ENCODE data around the gene RFTN1. TPM values are rescaled to one million over a fixed set of nuclear protein-coding genes. Genes with fewer than 3 reads are reported as not detected.
A peak's percentile ranks its signal among the peaks of the same experiment; 100 is the strongest.

RFTN1 gene
- total RNA-seq, 4 donors from 2014 or later = 11.2 to 39.5 (median 25.6) TPM

GRCh38 chr3:16550676-16551341 is 37.3 kb upstream of the RFTN1 start:
- intact Hi-C loops (cut with DNase I; ENCODE audit: low total_unique reads) = loop anchor here (5.0 kb wide), 1 partner anchor 264 kb away; no protein-coding TSS in a partner anchor
- DNase-seq (ENCODE audit: low spot score in 2 of 2) = peak; percentile 83 to 91
- 11 to 15% methylated on average over 7 of the region's 7 CpGs for WGBS, 2 donors
- no peak for TF ChIP-seq POLR2A (IDR thresholded peaks at IDR 0.05)
- TF ChIP-seq, protein P1, sequence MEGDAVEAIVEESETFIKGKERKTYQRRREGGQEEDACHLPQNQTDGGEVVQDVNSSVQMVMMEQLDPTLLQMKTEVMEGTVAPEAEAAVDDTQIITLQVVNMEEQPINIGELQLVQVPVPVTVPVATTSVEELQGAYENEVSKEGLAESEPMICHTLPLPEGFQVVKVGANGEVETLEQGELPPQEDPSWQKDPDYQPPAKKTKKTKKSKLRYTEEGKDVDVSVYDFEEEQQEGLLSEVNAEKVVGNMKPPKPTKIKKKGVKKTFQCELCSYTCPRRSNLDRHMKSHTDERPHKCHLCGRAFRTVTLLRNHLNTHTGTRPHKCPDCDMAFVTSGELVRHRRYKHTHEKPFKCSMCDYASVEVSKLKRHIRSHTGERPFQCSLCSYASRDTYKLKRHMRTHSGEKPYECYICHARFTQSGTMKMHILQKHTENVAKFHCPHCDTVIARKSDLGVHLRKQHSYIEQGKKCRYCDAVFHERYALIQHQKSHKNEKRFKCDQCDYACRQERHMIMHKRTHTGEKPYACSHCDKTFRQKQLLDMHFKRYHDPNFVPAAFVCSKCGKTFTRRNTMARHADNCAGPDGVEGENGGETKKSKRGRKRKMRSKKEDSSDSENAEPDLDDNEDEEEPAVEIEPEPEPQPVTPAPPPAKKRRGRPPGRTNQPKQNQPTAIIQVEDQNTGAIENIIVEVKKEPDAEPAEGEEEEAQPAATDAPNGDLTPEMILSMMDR (IDR thresholded peaks at IDR 0.05) = peak in 1 of 3 donors; percentile 61
- H3K4me3 ChIP-seq (ENCODE audit: low read depth, poor library complexity, severe bottlenecking) = no peak overlapping the region

- no peak overlapping the region for H3K4me3 ChIP-seq (ENCODE audit: low read depth, poor library complexity, severe bottlenecking)
- DNase-seq (ENCODE audit: low spot score in 2 of 2) = no peak
- 22 to 26% methylated on average over 4 of the region's 4 CpGs for WGBS, 2 donors
- intact Hi-C loops (cut with DNase I; ENCODE audit: low total_unique reads) = loop anchor here (5.0 kb wide), 1 partner anchor 263 kb away; no protein-coding TSS in a partner anchor
- no peak for TF ChIP-seq POLR2A (IDR thresholded peaks at IDR 0.05)
- TF ChIP-seq, protein P1 (IDR thresholded peaks at IDR 0.05) = no peak
Observed at GRCh38 chr3:16550305-16550675, 36.8 kb upstream of the RFTN1 start.

DNA sequence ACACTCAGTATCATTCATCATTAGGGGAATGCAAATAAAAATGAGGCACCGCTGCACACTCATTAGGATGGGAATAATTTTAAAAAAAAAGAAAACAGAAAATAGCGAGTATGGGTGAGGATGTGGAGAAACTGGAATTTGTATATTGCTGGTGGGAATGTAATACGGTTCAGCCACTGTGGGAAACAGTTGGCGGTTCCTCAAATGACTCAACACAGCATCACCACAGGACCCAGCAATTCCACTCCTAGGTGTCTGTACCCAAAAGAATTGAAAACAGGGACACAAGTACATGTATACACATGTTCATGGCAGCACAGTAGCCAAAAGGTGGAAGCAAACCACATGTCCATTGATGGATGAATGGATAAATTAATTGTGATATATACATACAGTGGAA is 35.2 kb upstream of the RFTN1 start:
- TF ChIP-seq POLR2A (IDR thresholded peaks at IDR 0.05) = no peak
- TF ChIP-seq, protein P1 (IDR thresholded peaks at IDR 0.05) = no peak
- DNase-seq (ENCODE audit: low spot score in 2 of 2) = no peak
- WGBS, 2 donors = 75 to 78% methylated on average over 4 of the region's 4 CpGs
- intact Hi-C loops (cut with DNase I; ENCODE audit: low total_unique reads) = no loop called here
- no peak overlapping the region for H3K4me3 ChIP-seq (ENCODE audit: low read depth, poor library complexity, severe bottlenecking)

DNA sequence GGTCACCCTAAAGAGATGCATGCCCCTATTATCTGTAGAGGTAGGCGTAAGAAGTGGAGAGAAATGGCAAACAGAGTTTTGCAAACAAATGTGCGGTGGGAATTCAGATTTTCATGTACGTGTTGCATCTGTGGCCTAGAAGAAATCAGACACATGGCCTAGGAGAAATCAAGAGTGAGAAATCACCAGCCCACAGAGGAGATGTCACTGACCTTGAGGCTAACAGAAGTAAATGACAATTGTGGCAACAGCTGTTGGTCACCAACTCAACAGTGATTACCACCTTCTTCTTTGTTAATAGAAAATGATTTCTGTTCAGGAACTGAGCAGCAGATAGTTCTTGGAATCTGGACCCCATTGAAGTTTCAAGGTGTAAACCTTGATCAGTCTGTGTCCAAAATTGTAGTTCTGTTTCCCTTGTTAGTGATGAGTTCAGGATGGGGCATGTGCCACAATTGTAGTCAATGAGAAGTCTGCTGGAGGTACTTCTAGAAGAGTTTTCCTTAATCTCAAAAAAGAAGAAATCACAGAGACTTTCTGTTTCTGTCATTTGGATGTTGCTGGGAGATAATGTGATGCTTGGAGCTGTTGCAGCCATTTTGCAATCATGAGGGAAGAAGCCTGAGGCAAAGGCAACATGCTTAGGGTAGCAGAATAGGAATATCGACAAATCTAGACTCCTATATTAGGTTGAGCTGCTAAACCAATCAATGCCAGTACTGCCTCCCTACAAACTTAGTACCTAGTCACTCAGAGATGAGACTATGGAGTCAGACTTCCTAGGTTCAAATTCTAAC is 34.3 kb upstream of the RFTN1 start:
- no peak for TF ChIP-seq POLR2A (IDR thresholded peaks at IDR 0.05)
- TF ChIP-seq, protein P1 (IDR thresholded peaks at IDR 0.05) = no peak
- no peak overlapping the region for H3K4me3 ChIP-seq (ENCODE audit: low read depth, poor library complexity, severe bottlenecking)
- WGBS, 2 donors = 94 to 96% methylated on average over 4 of the region's 4 CpGs
- no peak for DNase-seq (ENCODE audit: low spot score in 2 of 2)
- intact Hi-C loops (cut with DNase I; ENCODE audit: low total_unique reads) = no loop called here

DNA sequence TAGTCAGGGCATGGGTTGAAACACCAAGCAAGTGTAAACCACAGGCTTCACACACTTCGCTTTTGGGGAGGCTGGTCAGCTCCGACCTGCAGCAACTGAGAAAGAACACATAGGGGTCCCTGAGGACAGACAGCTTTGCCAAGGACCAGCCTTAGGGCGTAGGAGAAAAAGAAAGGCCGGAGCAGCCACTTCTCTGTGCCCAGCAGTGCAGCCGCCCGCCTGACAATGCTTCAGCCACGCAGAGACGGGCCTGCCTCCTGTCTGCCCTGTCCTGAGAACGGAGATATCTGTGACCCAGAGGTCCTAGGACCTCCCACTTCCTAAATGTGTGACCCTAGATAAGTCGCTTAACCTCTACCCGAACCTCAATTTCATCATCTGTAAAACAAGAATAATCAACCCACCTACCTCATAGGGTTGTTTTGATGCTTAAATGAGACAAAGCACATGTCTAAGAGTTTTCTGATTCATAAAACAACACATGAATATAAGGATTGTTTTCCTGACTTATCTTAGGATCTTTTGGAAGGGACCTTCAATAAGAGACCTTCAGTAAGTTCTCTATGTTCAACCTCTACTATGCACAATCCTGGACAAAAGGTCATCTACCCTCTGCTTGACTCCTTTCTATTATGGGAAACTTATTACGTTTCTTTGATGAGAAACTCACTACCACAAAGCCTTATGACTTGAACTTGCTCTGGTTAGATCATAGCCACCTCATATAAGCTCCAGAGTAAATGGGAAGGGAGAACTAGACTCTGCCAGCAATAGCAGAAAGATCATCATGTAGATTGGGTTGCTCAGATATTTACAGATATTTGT is 32.9 kb upstream of the RFTN1 start:
- TF ChIP-seq, protein P1 (IDR thresholded peaks at IDR 0.05) = no peak
- TF ChIP-seq POLR2A (IDR thresholded peaks at IDR 0.05) = no peak
- WGBS, 2 donors = 79 to 82% methylated on average over 12 of the region's 12 CpGs

More for the DNA sequence above, 32.9 kb upstream of the RFTN1 start:
- DNase-seq (ENCODE audit: low spot score in 2 of 2) = no peak
- intact Hi-C loops (cut with DNase I; ENCODE audit: low total_unique reads) = no loop called here
- no peak overlapping the region for H3K4me3 ChIP-seq (ENCODE audit: low read depth, poor library complexity, severe bottlenecking)

Data from lower leg skin (tissue), 4 donors.